Measurements from ENCODE around the gene MICAL3.
A peak's percentile ranks its signal among the peaks of the same experiment; 100 is the strongest.

The MICAL3 gene

GRCh38 chr22:17788528-17789378 lies 235.6 kb downstream of the MICAL3 start:
- DNase-seq (ENCODE audit: low read depth) = no peak

GRCh38 chr22:17787716-17788330 lies 236.5 kb downstream of the MICAL3 start:
- no peak for DNase-seq (ENCODE audit: low read depth)

GRCh38 chr22:17787241-17787640 lies 237.1 kb downstream of the MICAL3 start:
- DNase-seq (ENCODE audit: low read depth) = no peak

DNA sequence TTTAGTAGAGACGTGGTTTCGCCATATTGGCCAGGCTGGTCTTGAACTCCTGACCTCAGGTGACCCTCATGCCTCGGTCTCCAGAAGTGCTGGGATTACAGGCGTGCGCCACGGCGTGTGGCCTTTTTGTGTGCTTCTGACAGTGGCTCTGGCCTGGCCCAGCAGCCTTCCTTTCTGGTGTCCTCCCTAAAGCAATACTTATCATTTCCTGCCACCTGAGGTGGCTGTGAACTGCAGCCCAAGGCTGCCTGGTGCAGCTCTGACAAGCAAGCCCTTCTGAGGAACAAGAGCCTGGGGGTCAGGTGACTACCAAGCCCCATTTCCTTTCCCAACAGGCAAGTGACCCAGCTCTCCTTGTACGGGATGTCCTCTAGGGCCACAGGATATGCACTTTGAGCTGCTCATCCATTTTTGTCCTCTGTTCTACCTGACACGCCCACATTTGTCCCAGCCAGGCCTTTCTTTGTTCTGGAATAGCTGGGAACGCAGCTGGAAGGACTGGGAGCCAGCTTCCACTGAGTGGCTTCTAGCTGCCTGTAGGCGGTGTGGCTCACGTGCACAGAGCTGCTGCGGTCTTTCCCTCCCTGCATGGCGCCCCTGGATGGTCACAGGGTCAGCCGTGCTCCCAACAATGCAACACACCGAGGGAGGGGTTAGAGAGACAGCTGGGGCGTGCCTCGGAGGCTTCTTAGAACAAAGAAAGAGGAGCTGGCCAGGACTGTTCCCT lies 237.8 kb downstream of the MICAL3 start:
- DNase-seq (ENCODE audit: low read depth) = no peak

- peak; percentile 59 for DNase-seq (ENCODE audit: low read depth)
Measured at GRCh38 chr22:17785185-17786184, 238.9 kb downstream of the MICAL3 start.

- no peak for DNase-seq (ENCODE audit: low read depth)
Measured at GRCh38 chr22:17784776-17785175, 239.6 kb downstream of the MICAL3 start.

DNA sequence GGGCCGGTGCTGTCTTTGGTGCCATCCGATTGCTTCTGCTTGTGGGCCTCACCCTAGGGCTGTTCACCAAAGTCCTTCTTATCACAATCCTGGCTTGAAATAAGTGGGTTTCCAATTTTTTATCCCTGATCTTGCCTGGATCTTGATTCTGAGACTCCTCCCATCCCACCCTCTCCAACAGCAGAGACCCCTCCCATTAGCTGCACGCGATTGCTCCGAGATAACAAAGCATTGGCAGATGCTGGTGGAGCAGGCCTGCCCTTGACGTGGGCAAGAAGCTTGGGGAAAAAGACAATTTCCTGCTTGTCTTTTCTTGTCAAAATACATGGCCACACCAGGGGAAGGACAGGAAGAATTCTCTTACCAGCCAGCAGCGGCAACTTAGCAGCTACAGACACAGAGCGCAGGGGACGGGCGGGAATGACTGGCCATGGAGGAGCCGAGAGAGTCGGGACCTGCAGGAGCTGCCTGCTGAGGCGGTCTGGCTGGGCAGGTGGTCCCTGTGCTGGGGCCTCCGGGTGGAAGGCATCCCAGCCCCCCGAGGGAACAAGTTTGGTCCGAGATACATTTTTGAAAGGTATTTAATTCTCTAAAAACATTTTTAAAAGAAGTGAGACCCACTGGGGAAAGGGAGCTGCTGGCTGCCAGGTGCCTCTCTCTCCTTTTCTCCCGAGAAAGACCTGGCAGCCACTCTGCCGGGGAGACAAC lies 240.4 kb downstream of the MICAL3 start:
- no peak for DNase-seq (ENCODE audit: low read depth)

- DNase-seq (ENCODE audit: low read depth) = no peak
Measured at GRCh38 chr22:17783312-17783711, 241.0 kb downstream of the MICAL3 start.

- no peak for DNase-seq (ENCODE audit: low read depth)
Measured at GRCh38 chr22:17782621-17783020, 241.7 kb downstream of the MICAL3 start.

- no peak for DNase-seq (ENCODE audit: low read depth)
Measured at GRCh38 chr22:17782158-17782557, 242.2 kb downstream of the MICAL3 start.

- peak; percentile 51 for DNase-seq (ENCODE audit: low read depth)
Measured at GRCh38 chr22:17781319-17782031, 242.9 kb downstream of the MICAL3 start.

DNA sequence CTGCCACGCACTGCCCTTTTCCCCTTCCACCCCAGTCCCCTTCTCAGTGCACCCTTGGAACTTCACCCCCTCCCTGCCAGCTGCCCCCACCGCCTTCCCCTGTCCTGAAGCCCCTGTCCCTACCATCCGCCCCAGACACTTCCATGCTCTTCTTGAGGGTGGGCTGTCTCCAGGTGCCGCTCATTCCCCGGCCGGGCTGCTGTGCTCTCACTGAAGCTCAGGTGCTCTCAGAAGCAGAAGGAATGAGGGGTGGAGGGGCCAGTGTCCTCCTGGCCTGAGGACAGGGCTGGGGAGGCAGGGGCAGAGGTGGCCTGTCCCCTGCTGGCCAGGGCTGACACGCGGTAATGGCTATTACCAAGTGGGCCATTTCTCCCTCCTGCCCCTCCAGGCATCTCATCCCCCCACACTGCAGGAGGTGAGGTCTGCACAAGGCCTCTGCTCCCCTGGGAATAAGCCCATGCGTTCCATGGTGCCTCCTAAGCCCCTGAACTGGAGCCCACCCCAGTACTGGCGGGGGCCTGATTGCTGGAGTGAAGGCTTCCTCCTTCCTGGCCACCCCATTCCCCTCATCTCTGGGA lies 243.5 kb downstream of the MICAL3 start:
- no peak for DNase-seq (ENCODE audit: low read depth)

- no peak for DNase-seq (ENCODE audit: low read depth)
Measured at GRCh38 chr22:17780116-17780740, 244.1 kb downstream of the MICAL3 start.

DNA sequence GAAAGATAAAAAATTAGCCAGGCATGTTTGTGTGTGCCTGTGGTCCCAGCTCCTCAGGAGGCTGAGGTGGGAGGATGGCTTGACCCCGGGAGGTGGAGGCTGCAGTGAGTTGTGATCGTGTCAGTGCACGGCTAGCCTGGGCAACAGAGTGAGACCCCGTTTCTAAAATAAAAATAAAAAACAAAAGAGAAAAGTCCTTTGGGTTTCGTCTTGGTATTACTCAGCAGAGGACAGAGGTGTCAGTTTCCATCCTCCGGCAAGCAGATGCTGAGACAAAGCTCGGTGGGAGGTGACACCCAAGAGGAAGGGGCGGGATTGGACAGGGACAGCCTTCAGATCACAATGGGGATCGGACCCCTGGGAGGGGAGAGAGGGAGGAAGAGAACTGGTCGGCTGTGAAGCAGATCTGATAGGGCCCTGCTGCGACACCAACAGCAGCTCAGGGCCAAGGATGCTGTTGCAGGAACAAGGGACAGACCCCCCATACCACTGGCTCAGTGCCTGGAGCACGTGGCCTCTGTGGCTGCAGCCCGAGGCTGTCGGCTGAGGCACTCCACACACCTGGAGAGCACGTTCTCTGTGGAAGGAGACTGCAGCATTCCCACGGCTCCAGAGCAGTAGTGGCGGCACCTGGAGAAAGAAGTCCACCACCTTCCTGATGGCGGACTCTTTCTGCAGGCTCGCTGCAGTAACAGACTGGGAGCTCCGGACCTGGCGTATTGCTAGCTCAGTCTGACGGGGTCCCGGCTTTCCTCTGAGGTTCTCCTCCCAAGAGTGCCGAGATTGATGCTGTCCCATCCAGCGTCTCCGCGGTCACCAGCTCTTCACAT lies 244.9 kb downstream of the MICAL3 start:
- DNase-seq (ENCODE audit: low read depth) = no peak

- no peak for DNase-seq (ENCODE audit: low read depth)
Measured at GRCh38 chr22:17778412-17778976, 245.9 kb downstream of the MICAL3 start.

DNA sequence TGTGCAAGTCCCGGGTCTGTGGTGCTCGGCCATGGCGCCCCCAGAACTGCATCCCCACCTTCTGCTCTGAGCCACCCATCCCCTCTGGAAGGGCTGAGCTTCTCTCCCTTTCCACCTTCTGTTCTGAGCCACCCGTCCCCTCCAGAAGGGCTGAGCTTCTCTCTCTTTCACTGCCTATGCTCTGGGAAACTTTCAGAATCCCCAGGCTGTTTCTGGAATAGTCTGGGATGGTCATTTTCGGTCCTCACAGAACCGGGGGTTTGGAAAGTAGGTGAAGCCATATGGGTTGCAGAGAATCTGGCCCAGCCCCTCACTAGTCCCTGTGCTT lies 246.7 kb downstream of the MICAL3 start:
- DNase-seq (ENCODE audit: low read depth) = no peak

GRCh38 chr22:17777005-17777716 lies 247.2 kb downstream of the MICAL3 start:
- peak; percentile 60 for DNase-seq (ENCODE audit: low read depth)
